HepG2 (cell line): ENCODE data around the gene REPIN1. TPM values are rescaled to one million over a fixed set of nuclear protein-coding genes. Genes with fewer than 3 reads are reported as not detected.
A peak's percentile ranks its signal among the peaks of the same experiment; 100 is the strongest.

Experiments used
- ARNT2 ChIP-seq: sonication (generic); formaldehyde crosslinking; IDR thresholded peaks from 2 replicates; pipeline ENCODE4 v1.8.0; 2022; ENCODE audit warnings: mild to moderate bottlenecking, low read depth, missing genetic modification reagents, moderate library complexity
- ELF3 ChIP-seq: IDR thresholded peaks from 2 replicates; pipeline ENCODE4 v1.6.1; 2016; ENCODE audit warnings: missing genetic modification reagents, missing compliant biosample characterization
- FOSL2 ChIP-seq: sonication (generic); formaldehyde crosslinking; IDR thresholded peaks from 2 replicates; pipeline ENCODE4 v1.4.0; 2020; ENCODE audit warnings: missing genetic modification reagents
- MED1 ChIP-seq: sonication (generic); formaldehyde crosslinking; IDR thresholded peaks from 2 replicates; pipeline ENCODE4 v1.4.0; 2020; ENCODE audit warnings: missing genetic modification reagents
- NKX3-1 ChIP-seq: sonication (generic); formaldehyde crosslinking; IDR thresholded peaks from 2 replicates; pipeline ENCODE4 v1.5.0; 2020; ENCODE audit warnings: missing genetic modification reagents
- POLR2G ChIP-seq: fragments of 200-400 bp; formaldehyde crosslinking; IDR thresholded peaks from 2 replicates; pipeline ENCODE4 v1.6.1; 2018; ENCODE audit warnings: mild to moderate bottlenecking, low read depth, low read length, moderate library complexity
- RFXAP ChIP-seq: sonication (generic); formaldehyde crosslinking; IDR thresholded peaks from 2 replicates; pipeline ENCODE4 v1.4.0; 2020; ENCODE audit warnings: missing genetic modification reagents, borderline replicate concordance
- SIN3B ChIP-seq: fragments of 150-350 bp; IDR thresholded peaks from 2 replicates; pipeline ENCODE4 v1.6.1; 2014; ENCODE audit warnings: low read length
- STAG1 ChIP-seq: sonication (generic); formaldehyde crosslinking; IDR thresholded peaks from 2 replicates; pipeline ENCODE4 v1.4.0; 2020; ENCODE audit warnings: missing genetic modification reagents
- ZBTB43 ChIP-seq: sonication (generic); formaldehyde crosslinking; conservative IDR thresholded peaks from 2 replicates; pipeline ENCODE4 v1.4.0; 2020; ENCODE audit warnings: missing genetic modification reagents
- ZNF282 ChIP-seq: fragments of 450-650 bp; IDR thresholded peaks from 2 replicates; pipeline ENCODE4 v1.6.1; 2018; ENCODE audit not compliant: partially characterized antibody
- ZNF549 ChIP-seq: sonication (generic); formaldehyde crosslinking; IDR thresholded peaks from 2 replicates; pipeline ENCODE4 v1.5.0; 2020; ENCODE audit warnings: missing genetic modification reagents
- ZNF562 ChIP-seq: sonication (generic); formaldehyde crosslinking; IDR thresholded peaks from 2 replicates; pipeline ENCODE4 v1.8.0; 2022; ENCODE audit warnings: missing genetic modification reagents, borderline replicate concordance
- ZNF709 ChIP-seq: sonication (generic); formaldehyde crosslinking; IDR thresholded peaks from 2 replicates; pipeline ENCODE4 v1.5.0; 2020; ENCODE audit warnings: mild to moderate bottlenecking, missing genetic modification reagents
- polyA plus RNA-seq, 8 experiments: library from polyadenylated mRNA; depleted of rRNA in 3 of 8; stranded (reverse) in 7 of 8; unstranded in 1 of 8; fragments of >200 nt; fragmentation: Illumina TruSeq in 4 of 8; extraction: Trizol in 4 of 8; gene quantifications; 2 replicates each; pipeline versions ENCODE4 v1.2.1 to v1.2.3, GENCODE V29; 2011 to 2016; ENCODE audit warnings: low read depth in 4 of 8, missing spikeins in 1 of 8, mixed read lengths in 1 of 8; ENCODE audit not compliant: insufficient read depth in 1 of 8
- total RNA-seq, 5 experiments: library from RNA; depleted of rRNA; stranded (reverse); fragments of >200 nt; fragmentation: Illumina TruSeq; extraction: Trizol; gene quantifications; 2 replicates each; pipeline ENCODE4 v1.2.3, GENCODE V29; 2016; ENCODE audit warnings: low read depth in 1 of 5
- TF ChIP-seq, protein P1 (sequence below), 2 experiments: sonication (generic) in 1 of 2; formaldehyde crosslinking in 1 of 2; IDR thresholded peaks; 2 replicates each; pipeline versions ENCODE4 v1.5.1 to v1.6.1; 2011 to 2020; ENCODE audit warnings: borderline replicate concordance in 1 of 2, low read depth in 1 of 2, low read length in 1 of 2, mild to moderate bottlenecking in 1 of 2, missing genetic modification reagents in 1 of 2, moderate library complexity in 1 of 2
- TF ChIP-seq, protein P2 (sequence below): sonication (generic); formaldehyde crosslinking; IDR thresholded peaks from 2 replicates; pipeline ENCODE4 v1.4.0; 2020; ENCODE audit warnings: missing genetic modification reagents, mild to moderate bottlenecking, borderline replicate concordance
- TF ChIP-seq, protein P3 (sequence below): IDR thresholded peaks from 2 replicates; pipeline ENCODE4 v1.6.1; 2016; ENCODE audit warnings: missing genetic modification reagents, missing compliant biosample characterization

REPIN1 gene
- total and polyA plus RNA-seq, 2 of the 13 experiments (the other 11 are each of a cell fraction or from before 2014, with no cell fraction given): 69.9 to 108 TPM

GRCh38 chr7:150383710-150384397, 15.2 kb downstream of the REPIN1 start (continued):
- peak; percentile 54; the same call in 1 of the 2 replicates for TF ChIP-seq ELF3 (CRISPR knock-in tag)
- TF ChIP-seq STAG1 (CRISPR knock-in tag): no peak
- peak; percentile 5; the same call in 1 of the 2 replicates for TF ChIP-seq FOSL2 (CRISPR knock-in tag)
- TF ChIP-seq ZBTB43 (CRISPR knock-in tag): no peak
- peak; percentile 84 for TF ChIP-seq MED1
- TF ChIP-seq, protein P1, sequence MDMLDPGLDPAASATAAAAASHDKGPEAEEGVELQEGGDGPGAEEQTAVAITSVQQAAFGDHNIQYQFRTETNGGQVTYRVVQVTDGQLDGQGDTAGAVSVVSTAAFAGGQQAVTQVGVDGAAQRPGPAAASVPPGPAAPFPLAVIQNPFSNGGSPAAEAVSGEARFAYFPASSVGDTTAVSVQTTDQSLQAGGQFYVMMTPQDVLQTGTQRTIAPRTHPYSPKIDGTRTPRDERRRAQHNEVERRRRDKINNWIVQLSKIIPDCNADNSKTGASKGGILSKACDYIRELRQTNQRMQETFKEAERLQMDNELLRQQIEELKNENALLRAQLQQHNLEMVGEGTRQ (IDR thresholded peaks at IDR 0.05; ENCODE audit: low read depth, low read length): no peak
- TF ChIP-seq, protein P1 (CRISPR knock-in tag; IDR thresholded peaks at IDR 0.05; ENCODE audit: borderline replicate concordance): no peak
- TF ChIP-seq, protein P2, sequence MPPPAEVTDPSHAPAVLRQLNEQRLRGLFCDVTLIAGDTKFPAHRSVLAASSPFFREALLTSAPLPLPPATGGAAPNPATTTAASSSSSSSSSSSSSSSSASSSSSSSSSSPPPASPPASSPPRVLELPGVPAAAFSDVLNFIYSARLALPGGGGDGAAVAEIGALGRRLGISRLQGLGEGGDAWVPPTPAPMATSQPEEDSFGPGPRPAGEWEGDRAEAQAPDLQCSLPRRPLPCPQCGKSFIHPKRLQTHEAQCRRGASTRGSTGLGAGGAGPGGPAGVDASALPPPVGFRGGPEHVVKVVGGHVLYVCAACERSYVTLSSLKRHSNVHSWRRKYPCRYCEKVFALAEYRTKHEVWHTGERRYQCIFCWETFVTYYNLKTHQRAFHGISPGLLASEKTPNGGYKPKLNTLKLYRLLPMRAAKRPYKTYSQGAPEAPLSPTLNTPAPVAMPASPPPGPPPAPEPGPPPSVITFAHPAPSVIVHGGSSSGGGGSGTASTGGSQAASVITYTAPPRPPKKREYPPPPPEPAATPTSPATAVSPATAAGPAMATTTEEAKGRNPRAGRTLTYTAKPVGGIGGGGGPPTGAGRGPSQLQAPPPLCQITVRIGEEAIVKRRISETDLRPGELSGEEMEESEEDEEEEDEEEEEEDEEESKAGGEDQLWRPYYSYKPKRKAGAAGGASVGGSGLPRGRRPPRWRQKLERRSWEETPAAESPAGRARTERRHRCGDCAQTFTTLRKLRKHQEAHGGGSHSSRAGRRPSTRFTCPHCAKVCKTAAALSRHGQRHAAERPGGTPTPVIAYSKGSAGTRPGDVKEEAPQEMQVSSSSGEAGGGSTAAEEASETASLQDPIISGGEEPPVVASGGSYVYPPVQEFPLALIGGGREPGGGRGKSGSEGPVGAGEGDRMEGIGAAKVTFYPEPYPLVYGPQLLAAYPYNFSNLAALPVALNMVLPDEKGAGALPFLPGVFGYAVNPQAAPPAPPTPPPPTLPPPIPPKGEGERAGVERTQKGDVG: peak; percentile 64; the same call in 1 of the 2 replicates
- no peak for TF ChIP-seq SIN3B
- TF ChIP-seq, protein P3, sequence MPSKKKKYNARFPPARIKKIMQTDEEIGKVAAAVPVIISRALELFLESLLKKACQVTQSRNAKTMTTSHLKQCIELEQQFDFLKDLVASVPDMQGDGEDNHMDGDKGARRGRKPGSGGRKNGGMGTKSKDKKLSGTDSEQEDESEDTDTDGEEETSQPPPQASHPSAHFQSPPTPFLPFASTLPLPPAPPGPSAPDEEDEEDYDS: peak; percentile 93
- TF ChIP-seq ZNF549 (CRISPR knock-in tag): no peak
- TF ChIP-seq RFXAP (CRISPR knock-in tag): peak; percentile 93; the same call in 1 of the 2 replicates
- TF ChIP-seq ZNF562 (CRISPR knock-in tag): no peak
- TF ChIP-seq POLR2G: peak; percentile 96
- no peak for TF ChIP-seq ARNT2
- TF ChIP-seq ZNF282: no peak
- no peak for TF ChIP-seq NKX3-1 (CRISPR knock-in tag)
- TF ChIP-seq ZNF709: no peak
